ENCODE data around the gene CAST. TPM values are rescaled to one million over a fixed set of nuclear protein-coding genes. Genes with fewer than 3 reads are reported as not detected.

The CAST gene
- total RNA-seq, 4 donors from 2014 or later, result 321 to 971 (median 445) TPM

DNA sequence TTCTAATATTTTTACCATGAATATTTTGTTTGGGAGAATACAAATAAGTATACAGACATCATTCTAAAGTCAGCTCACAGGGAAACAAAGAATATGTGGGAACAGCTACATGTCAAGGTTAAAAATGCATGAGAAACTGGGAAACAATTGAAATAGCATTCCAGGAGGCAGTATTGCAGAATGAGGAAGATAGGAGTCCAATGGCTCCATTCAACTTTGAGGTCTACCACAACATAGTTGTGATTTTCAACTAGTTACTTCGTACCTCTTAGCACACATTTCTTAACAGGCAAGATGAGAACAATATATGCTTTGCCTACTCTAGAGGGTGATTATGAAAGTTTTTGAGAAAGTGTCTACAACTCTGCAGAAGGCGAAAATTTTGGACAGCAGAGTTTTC is 35.2 kb upstream of the CAST start:
- in situ Hi-C loops (cut with MboI; ENCODE audit: low sequenced_read_pairs in 4 of 4) (loop anchor here in 1 of 4 donors (25.0 kb wide), 1 partner anchor 535 kb away; no protein-coding TSS in a partner anchor), intact Hi-C loops (cut with DNase I; ENCODE audit: low total_unique reads) (no loop called here)
- no peaks in the 10 kb centered on the region for H3K27me3 ChIP-seq
- ATAC-seq (no peak), DNase-seq (no peak)
- H3K36me3 ChIP-seq, result no peaks in the 10 kb centered on the region
- H3K9me3 ChIP-seq, result no peaks in the 10 kb centered on the region
- TF ChIP-seq, protein P1, sequence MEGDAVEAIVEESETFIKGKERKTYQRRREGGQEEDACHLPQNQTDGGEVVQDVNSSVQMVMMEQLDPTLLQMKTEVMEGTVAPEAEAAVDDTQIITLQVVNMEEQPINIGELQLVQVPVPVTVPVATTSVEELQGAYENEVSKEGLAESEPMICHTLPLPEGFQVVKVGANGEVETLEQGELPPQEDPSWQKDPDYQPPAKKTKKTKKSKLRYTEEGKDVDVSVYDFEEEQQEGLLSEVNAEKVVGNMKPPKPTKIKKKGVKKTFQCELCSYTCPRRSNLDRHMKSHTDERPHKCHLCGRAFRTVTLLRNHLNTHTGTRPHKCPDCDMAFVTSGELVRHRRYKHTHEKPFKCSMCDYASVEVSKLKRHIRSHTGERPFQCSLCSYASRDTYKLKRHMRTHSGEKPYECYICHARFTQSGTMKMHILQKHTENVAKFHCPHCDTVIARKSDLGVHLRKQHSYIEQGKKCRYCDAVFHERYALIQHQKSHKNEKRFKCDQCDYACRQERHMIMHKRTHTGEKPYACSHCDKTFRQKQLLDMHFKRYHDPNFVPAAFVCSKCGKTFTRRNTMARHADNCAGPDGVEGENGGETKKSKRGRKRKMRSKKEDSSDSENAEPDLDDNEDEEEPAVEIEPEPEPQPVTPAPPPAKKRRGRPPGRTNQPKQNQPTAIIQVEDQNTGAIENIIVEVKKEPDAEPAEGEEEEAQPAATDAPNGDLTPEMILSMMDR (IDR thresholded peaks at IDR 0.05 in 4 of 5, conservative IDR thresholded peaks at IDR 0.05 in 1 of 5), result no peak
- TF ChIP-seq POLR2A (IDR thresholded peaks at IDR 0.05), result no peak
- no peak overlapping the region for H3K27ac ChIP-seq
- H3K4me3 ChIP-seq, result no peak overlapping the region
- no peaks in the 10 kb centered on the region for H3K4me1 ChIP-seq

DNA sequence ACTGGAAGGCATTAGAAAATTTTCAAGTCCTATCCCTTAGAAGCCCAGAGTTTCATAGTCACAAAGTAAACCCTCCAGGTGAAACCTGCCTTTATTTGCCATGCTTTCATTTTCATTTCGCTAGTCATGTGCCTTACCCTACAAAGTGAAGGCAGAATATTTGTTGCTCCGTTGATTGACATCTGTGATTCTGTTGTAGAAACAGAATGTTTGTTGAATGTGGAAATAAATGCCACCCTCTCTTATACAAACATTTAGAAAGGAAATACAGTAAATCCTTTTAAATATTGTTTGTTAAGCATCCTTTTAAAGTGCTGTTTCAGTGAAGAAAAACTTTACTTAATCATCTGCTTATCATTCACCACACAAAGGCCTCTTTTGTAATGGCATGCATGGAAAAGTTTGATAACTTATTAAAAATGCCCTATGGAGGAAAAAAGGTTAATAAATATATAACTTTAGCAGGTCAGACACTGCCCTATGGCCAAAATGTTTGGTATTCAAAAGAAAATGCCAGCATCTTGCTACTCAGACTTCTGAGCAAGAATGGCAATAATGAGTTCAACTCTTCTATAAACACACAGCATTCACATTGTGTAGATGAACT is 34.3 kb upstream of the CAST start:
- Histone ChIP-seq H3K27me3 (no peaks in the 10 kb centered on the region), H3K9me3 (no peaks in the 10 kb centered on the region), H3K4me1 (no peaks in the 10 kb centered on the region), H3K36me3 (no peaks in the 10 kb centered on the region), H3K4me3 (no peak overlapping the region), H3K27ac (no peak overlapping the region)
- intact Hi-C loops (cut with DNase I; ENCODE audit: low total_unique reads), result no loop called here
- in situ Hi-C loops (cut with MboI; ENCODE audit: low sequenced_read_pairs in 4 of 4), result loop anchor here in 1 of 4 donors (25.0 kb wide), 1 partner anchor 534 kb away; no protein-coding TSS in a partner anchor
- TF ChIP-seq, protein P1 (IDR thresholded peaks at IDR 0.05 in 4 of 5, conservative IDR thresholded peaks at IDR 0.05 in 1 of 5), result no peak
- no peak for TF ChIP-seq POLR2A (IDR thresholded peaks at IDR 0.05)
- ATAC-seq, result no peak
- DNase-seq, result no peak

- in situ Hi-C loops (cut with MboI; ENCODE audit: low sequenced_read_pairs in 4 of 4), result loop anchor here in 1 of 4 donors (25.0 kb wide), 1 partner anchor 534 kb away; no protein-coding TSS in a partner anchor
These were observed 33.8 kb upstream of the CAST start for GRCh38 chr5:96628406-96628805.

GRCh38 chr5:96629774-96630173 is 32.4 kb upstream of the CAST start:
- Histone ChIP-seq H3K27ac (no peak overlapping the region), H3K36me3 (no peaks in the 10 kb centered on the region), H3K9me3 (no peaks in the 10 kb centered on the region), H3K4me3 (no peak overlapping the region), H3K27me3 (no peaks in the 10 kb centered on the region), H3K4me1 (no peaks in the 10 kb centered on the region)
- in situ Hi-C loops (cut with MboI; ENCODE audit: low sequenced_read_pairs in 4 of 4), result loop anchor here in 1 of 4 donors (25.0 kb wide), 1 partner anchor 533 kb away; no protein-coding TSS in a partner anchor
- DNase-seq (peak in 1 of 2 donors; percentile 10), ATAC-seq (peak; percentile 61 to 93)
- TF ChIP-seq, protein P1 (IDR thresholded peaks at IDR 0.05 in 4 of 5, conservative IDR thresholded peaks at IDR 0.05 in 1 of 5), result no peak
- no peak for TF ChIP-seq POLR2A (IDR thresholded peaks at IDR 0.05)
- intact Hi-C loops (cut with DNase I; ENCODE audit: low total_unique reads), result no loop called here

More at GRCh38 chr5:96628406-96628805, 33.8 kb upstream of the CAST start:
- ATAC-seq (no peak), DNase-seq (no peak)
- TF ChIP-seq, protein P1 (IDR thresholded peaks at IDR 0.05 in 4 of 5, conservative IDR thresholded peaks at IDR 0.05 in 1 of 5), result no peak
- TF ChIP-seq POLR2A (IDR thresholded peaks at IDR 0.05), result no peak
- Histone ChIP-seq H3K27ac (no peak overlapping the region), H3K9me3 (no peaks in the 10 kb centered on the region), H3K36me3 (no peaks in the 10 kb centered on the region), H3K4me3 (no peak overlapping the region), H3K27me3 (no peaks in the 10 kb centered on the region), H3K4me1 (no peaks in the 10 kb centered on the region)
- intact Hi-C loops (cut with DNase I; ENCODE audit: low total_unique reads), result no loop called here

All from gastrocnemius medialis (tissue), 4 donors.